Muscle of back (tissue), 11 donors: Measurements from ENCODE around the gene TMEM220. TPM values are rescaled to one million over a fixed set of nuclear protein-coding genes. Genes with fewer than 3 reads are reported as not detected.
"Not testable (repeated sequence)": the region's sequence is repeated elsewhere in the genome, so short reads cannot be mapped to it uniquely, and the experiment has no call there.

ENCODE experiments used
- DNase-seq, 3 donors: peaks; one replicate each; pipeline versions ENCODE4 v3.0.0 to v3.0.0-alpha.2; 2013
- polyA plus RNA-seq, 10 donors: library from polyadenylated mRNA; unstranded; fragments of 120-200 nt; gene quantifications; one replicate each; pipeline ENCODE4 v1.2.1, GENCODE V29; 2013; ENCODE audit not compliant: insufficient read length in 10 of 10

The TMEM220 gene
- polyA plus RNA-seq, 10 donors: 5.3 to 13.1 (median 9.4) TPM

- not testable (repeated sequence) for DNase-seq
These were observed 424 bp upstream of the TMEM220 start for GRCh38 chr17:10730247-10730646.

- DNase-seq: no peak
These were observed 1.4 kb downstream of the TMEM220 start for GRCh38 chr17:10728331-10728892.

GRCh38 chr17:10727192-10727591 is 2.6 kb downstream of the TMEM220 start:
- DNase-seq: no peak

- DNase-seq: no peak
These were observed 3.6 kb downstream of the TMEM220 start for GRCh38 chr17:10726196-10726595.

GRCh38 chr17:10725262-10725661 is 4.6 kb downstream of the TMEM220 start:
- no peak for DNase-seq

GRCh38 chr17:10724546-10725195 is 5.2 kb downstream of the TMEM220 start:
- no peak for DNase-seq

GRCh38 chr17:10718547-10718946 is 11.3 kb downstream of the TMEM220 start:
- no peak for DNase-seq

GRCh38 chr17:10716218-10716617 is 13.6 kb downstream of the TMEM220 start:
- DNase-seq: no peak

GRCh38 chr17:10713318-10713717 is 16.5 kb downstream of the TMEM220 start:
- no peak for DNase-seq

GRCh38 chr17:10705727-10706126 is 24.1 kb downstream of the TMEM220 start:
- no peak for DNase-seq

- DNase-seq: peak in 1 of 3 donors; percentile 6
These were observed 27.2 kb downstream of the TMEM220 start for GRCh38 chr17:10702574-10702973.

- no peak for DNase-seq
These were observed 30.0 kb downstream of the TMEM220 start for GRCh38 chr17:10699856-10700255.

GRCh38 chr17:10698096-10698818 is 31.6 kb downstream of the TMEM220 start:
- DNase-seq: peak in 2 of 3 donors; percentile 9 to 40

- peak; percentile 95 to 98 (median 96) for DNase-seq
These were observed 32.4 kb downstream of the TMEM220 start, which contains the start of the genes ADPRM and SCO1 for GRCh38 chr17:10697092-10698081. Gene ADPRM (plus strand): TSS chr17:10697594. CDS start chr17:10704927, 7,333 bp downstream. Gene SCO1 (minus strand): TSS chr17:10697533. CDS start chr17:10697507, 26 bp downstream.

GRCh38 chr17:10695875-10696407 is 33.9 kb downstream of the TMEM220 start:
- not testable (repeated sequence) for DNase-seq

GRCh38 chr17:10687499-10687898 is 42.3 kb downstream of the TMEM220 start:
- DNase-seq: no peak

GRCh38 chr17:10683853-10684252 is 46.0 kb downstream of the TMEM220 start:
- peak in 1 of 3 donors; percentile 18 for DNase-seq

- peak in 2 of 3 donors; percentile 25 to 76 for DNase-seq
These were observed 47.9 kb downstream of the TMEM220 start for GRCh38 chr17:10681866-10682446.

- DNase-seq: no peak
These were observed 55.1 kb downstream of the TMEM220 start for GRCh38 chr17:10674704-10675103.

GRCh38 chr17:10673312-10673711 is 56.5 kb downstream of the TMEM220 start:
- no peak for DNase-seq

GRCh38 chr17:10668775-10669174 is 61.0 kb downstream of the TMEM220 start:
- no peak for DNase-seq
